C4-2B (cell line): ENCODE results near the gene SLC22A4.

Experiments used
- ZFX ChIP-seq: fragments of 450-650 bp; IDR thresholded peaks from 2 replicates; pipeline ENCODE4 v1.6.1; 2017
- TF ChIP-seq, protein P1 (sequence below): fragments of 450-650 bp; conservative IDR thresholded peaks from 2 replicates; pipeline ENCODE4 v1.5.1; 2017; ENCODE audit warnings: mild to moderate bottlenecking

DNA sequence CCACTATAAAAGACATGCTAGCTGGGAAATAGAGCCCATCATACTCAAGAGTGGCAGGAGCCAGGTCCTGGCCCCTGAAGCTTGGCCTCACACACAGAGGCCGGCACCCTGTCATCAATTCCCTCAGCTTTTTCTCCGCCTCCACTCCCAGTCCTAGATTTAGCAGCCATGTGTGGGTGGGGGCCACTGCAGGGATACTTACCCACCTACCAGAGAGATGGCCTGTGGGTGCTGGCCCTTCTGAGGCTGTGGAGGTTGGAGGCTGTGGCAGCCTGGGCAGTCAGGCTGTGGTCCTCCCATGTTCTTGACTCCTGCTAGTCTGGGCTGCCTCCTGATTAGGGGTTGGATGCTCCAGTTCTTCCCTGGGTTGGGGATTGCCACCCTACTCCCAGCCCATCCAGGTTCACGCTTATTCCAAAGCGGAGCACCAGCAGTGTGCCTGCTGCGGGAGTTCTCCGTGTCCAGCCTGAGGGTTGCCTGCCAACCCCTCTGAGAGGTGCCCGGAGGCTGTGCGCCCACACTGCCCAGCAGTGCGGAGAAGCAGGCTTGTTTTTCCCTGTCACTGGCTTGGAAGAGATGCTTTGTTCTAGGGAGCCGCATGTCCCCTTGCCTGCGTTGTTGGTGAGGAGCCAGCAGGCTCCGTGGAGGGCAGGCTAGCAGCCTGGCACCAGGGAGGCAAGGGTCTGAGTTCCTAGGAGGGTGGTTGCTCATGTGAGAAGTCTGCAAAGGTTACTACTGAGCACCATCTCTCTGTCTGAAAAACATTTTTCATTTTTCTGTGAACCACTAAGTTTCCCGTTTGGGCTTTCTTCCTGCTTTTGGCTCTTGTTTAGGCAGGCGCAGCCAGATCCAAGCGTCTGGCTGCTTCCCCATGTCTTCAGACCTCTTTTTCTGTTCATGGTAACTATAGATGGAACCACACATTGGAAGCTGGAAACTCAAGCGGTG is 82.8 kb downstream of the SLC22A4 start:
- TF ChIP-seq ZFX, result no peak
- TF ChIP-seq, protein P1, sequence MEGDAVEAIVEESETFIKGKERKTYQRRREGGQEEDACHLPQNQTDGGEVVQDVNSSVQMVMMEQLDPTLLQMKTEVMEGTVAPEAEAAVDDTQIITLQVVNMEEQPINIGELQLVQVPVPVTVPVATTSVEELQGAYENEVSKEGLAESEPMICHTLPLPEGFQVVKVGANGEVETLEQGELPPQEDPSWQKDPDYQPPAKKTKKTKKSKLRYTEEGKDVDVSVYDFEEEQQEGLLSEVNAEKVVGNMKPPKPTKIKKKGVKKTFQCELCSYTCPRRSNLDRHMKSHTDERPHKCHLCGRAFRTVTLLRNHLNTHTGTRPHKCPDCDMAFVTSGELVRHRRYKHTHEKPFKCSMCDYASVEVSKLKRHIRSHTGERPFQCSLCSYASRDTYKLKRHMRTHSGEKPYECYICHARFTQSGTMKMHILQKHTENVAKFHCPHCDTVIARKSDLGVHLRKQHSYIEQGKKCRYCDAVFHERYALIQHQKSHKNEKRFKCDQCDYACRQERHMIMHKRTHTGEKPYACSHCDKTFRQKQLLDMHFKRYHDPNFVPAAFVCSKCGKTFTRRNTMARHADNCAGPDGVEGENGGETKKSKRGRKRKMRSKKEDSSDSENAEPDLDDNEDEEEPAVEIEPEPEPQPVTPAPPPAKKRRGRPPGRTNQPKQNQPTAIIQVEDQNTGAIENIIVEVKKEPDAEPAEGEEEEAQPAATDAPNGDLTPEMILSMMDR, result no peak
